ENCODE data around the gene ABI3BP. TPM values are rescaled to one million over a fixed set of nuclear protein-coding genes. Genes with fewer than 3 reads are reported as not detected.
A peak's percentile ranks its signal among the peaks of the same experiment; 100 is the strongest.

ABI3BP gene
- total RNA-seq, 4 donors from 2014 or later: 7.9 to 32.6 (median 17.6) TPM

DNA sequence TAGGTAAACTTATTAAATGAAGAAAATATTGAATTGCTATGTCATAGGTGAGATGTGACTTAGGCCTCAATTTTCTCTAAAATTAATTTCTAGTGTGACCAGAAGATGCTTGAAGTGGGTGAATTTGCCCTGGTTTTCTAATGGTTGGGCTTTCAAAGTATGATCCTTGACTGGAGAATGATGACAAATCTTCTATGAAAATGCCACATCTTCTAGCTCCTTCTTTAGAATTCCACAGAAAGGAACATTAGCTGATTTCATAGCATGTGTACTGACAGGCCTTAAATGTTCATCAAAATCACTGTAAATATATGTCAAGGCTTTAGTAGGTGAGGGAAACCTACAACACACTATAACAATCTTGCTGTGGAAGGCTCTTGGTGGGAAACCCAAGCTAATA lies 8.9 kb downstream of the ABI3BP start:
- intact Hi-C loops (cut with DNase I; ENCODE audit: low total_unique reads) (no loop called here), in situ Hi-C loops (cut with MboI; ENCODE audit: low pct_ligation_motif_present in 1 of 4, low pct_unique_long_range_greater_than_20kb in 1 of 4, low sequenced_read_pairs in 3 of 4) (no loop called here)
- H3K27ac ChIP-seq: peak overlapping the region in 3 of 4 donors; percentile 9 to 51 (median 14)
- no peaks in the 10 kb centered on the region for H3K36me3 ChIP-seq
- no peak for DNase-seq
- H3K4me3 ChIP-seq: no peak overlapping the region
- H3K4me1 ChIP-seq: peaks cover 0 to 9% (median 0%) of the 10 kb centered on the region in 4 donors
- H3K9me3 ChIP-seq: no peaks in the 10 kb centered on the region
- H3K27me3 ChIP-seq: no peaks in the 10 kb centered on the region
- TF ChIP-seq EP300 (IDR thresholded peaks at IDR 0.05; ENCODE audit: low read depth): no peak
- no peak for TF ChIP-seq POLR2A (IDR thresholded peaks at IDR 0.05)
- TF ChIP-seq POLR2AphosphoS5 (IDR thresholded peaks at IDR 0.05): no peak
- TF ChIP-seq, protein P1, sequence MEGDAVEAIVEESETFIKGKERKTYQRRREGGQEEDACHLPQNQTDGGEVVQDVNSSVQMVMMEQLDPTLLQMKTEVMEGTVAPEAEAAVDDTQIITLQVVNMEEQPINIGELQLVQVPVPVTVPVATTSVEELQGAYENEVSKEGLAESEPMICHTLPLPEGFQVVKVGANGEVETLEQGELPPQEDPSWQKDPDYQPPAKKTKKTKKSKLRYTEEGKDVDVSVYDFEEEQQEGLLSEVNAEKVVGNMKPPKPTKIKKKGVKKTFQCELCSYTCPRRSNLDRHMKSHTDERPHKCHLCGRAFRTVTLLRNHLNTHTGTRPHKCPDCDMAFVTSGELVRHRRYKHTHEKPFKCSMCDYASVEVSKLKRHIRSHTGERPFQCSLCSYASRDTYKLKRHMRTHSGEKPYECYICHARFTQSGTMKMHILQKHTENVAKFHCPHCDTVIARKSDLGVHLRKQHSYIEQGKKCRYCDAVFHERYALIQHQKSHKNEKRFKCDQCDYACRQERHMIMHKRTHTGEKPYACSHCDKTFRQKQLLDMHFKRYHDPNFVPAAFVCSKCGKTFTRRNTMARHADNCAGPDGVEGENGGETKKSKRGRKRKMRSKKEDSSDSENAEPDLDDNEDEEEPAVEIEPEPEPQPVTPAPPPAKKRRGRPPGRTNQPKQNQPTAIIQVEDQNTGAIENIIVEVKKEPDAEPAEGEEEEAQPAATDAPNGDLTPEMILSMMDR (IDR thresholded peaks at IDR 0.05): no peak

DNA sequence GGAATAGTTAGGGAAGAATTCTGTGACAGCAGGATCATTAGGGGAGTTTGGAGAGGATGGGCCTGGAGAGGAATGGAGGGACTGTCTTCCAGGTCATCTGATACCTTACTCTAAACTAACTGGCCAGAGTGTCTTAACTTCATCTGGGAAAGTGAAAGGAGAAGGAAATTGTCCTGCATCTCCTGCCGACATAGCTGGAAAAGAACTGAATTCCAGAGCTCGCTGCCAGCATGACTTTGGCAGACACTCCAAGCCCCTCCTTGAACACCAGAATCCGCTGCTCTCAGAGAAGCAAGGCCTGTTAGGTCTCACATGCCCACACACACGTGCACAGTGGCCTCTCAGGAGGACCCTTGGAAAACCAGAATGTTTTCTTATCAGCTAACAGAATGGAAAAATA lies 10.5 kb downstream of the ABI3BP start:
- peak; percentile 17 for DNase-seq
- WGBS, 2 donors (ENCODE audit: low coverage in 1 of 2): 56% methylated on average over 4 of the region's 4 CpGs; no CpG with 5 or more reads in 1 of the 2 donors
- TF ChIP-seq POLR2A (IDR thresholded peaks at IDR 0.05) (no peak), POLR2AphosphoS5 (IDR thresholded peaks at IDR 0.05) (peak in 1 of 3 donors; percentile 33)
- peak overlapping the region; percentile 51 to 76 (median 68) for H3K27ac ChIP-seq
- intact Hi-C loops (cut with DNase I; ENCODE audit: low total_unique reads) (no loop called here), in situ Hi-C loops (cut with MboI; ENCODE audit: low pct_ligation_motif_present in 1 of 4, low pct_unique_long_range_greater_than_20kb in 1 of 4, low sequenced_read_pairs in 3 of 4) (no loop called here)
- H3K27me3 ChIP-seq: no peaks in the 10 kb centered on the region
- H3K4me1 ChIP-seq: peaks cover 0 to 9% (median 0%) of the 10 kb centered on the region in 4 donors
- H3K4me3 ChIP-seq: no peak overlapping the region
- no peaks in the 10 kb centered on the region for H3K9me3 ChIP-seq
- no peaks in the 10 kb centered on the region for H3K36me3 ChIP-seq

DNA sequence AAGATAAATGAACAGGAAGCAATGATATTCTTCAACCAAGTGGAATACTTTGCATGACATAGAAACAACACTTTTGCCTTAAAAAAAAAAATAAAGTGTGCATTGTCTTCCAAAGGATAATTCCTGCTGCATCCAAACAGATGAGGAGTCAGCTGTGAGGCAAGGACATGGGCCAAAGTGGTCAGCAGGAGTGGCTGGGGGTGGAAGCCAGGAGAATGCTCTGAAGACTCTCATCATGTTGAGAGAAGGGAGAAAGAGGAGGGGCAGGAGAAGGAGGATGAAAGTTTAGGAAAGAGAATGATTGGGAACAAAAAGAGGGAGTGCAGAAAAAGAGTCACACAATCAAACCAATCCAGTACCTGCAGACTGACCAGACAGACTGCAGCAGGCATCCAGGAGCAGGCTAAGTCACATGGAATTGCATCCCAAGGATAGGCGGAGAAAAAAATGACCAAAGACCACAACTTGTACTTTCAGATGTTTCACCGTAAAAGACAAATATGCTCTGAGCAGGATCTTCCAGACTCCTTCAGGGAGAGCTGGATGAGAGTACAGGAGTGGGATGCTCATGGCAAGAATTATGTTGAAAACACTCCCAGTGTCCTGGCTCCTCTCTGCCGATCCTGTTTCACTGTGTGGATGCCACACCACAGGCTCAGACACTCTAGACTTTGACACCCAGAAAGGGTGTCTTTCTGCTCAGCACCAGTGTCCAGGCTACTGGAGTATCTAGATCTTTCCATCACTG lies 11.9 kb downstream of the ABI3BP start:
- DNase-seq: no peak
- no peaks in the 10 kb centered on the region for H3K36me3 ChIP-seq
- peaks cover 0 to 9% (median 0%) of the 10 kb centered on the region in 4 donors for H3K4me1 ChIP-seq
- no peaks in the 10 kb centered on the region for H3K27me3 ChIP-seq
- H3K27ac ChIP-seq: peak overlapping the region; percentile 16 to 76 (median 62)
- TF ChIP-seq POLR2A (IDR thresholded peaks at IDR 0.05) (no peak), POLR2AphosphoS5 (IDR thresholded peaks at IDR 0.05) (no peak), EP300 (IDR thresholded peaks at IDR 0.05; ENCODE audit: low read depth) (no peak)
- TF ChIP-seq, protein P1 (IDR thresholded peaks at IDR 0.05): no peak
- intact Hi-C loops (cut with DNase I; ENCODE audit: low total_unique reads) (no loop called here), in situ Hi-C loops (cut with MboI; ENCODE audit: low pct_ligation_motif_present in 1 of 4, low pct_unique_long_range_greater_than_20kb in 1 of 4, low sequenced_read_pairs in 3 of 4) (no loop called here)
- WGBS, 2 donors (ENCODE audit: low coverage in 1 of 2): 78% methylated on average over 3 of the region's 3 CpGs; no CpG with 5 or more reads in 1 of the 2 donors
- H3K9me3 ChIP-seq: no peaks in the 10 kb centered on the region
- H3K4me3 ChIP-seq: no peak overlapping the region

DNA sequence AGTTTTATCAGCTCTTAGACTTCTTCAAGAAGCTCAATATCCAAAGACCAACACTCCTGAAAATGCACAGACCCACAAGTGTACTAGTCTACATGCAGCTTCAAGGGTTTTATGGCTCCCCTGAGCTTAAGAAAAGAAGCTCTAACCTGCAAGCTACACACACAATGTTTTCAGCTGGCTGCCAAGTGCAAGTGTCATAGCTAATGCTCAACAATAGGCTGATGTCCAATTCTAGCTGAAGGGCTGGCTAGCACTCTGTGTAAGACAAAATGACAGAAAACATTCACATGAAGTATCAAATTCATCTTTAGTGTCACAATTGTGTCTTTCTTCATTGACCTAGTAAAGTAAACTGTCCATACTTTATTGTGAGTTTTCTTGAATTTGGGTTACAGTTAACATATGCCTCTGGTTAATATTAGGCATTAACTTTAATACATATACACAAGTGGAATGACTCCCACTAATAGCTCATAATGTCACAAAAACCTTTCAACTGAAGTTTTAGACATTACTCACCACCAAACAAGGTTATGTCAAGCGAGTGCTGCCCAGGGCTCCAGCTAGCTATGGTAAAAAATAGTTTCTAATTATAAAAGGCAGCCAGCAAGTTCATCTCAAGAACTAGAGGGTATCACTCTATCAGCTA lies 15.1 kb downstream of the ABI3BP start:
- in situ Hi-C loops (cut with MboI; ENCODE audit: low pct_ligation_motif_present in 1 of 4, low pct_unique_long_range_greater_than_20kb in 1 of 4, low sequenced_read_pairs in 3 of 4) (no loop called here), intact Hi-C loops (cut with DNase I; ENCODE audit: low total_unique reads) (no loop called here)
- WGBS, 2 donors (ENCODE audit: low coverage in 1 of 2): 67 to 70% methylated on average over 1 of the region's 1 CpG
- TF ChIP-seq POLR2A (IDR thresholded peaks at IDR 0.05): no peak
- TF ChIP-seq EP300 (IDR thresholded peaks at IDR 0.05; ENCODE audit: low read depth): no peak
- TF ChIP-seq POLR2AphosphoS5 (IDR thresholded peaks at IDR 0.05): peak in 1 of 3 donors; percentile 43
- Histone ChIP-seq H3K27me3 (no peaks in the 10 kb centered on the region), H3K4me3 (no peak overlapping the region), H3K36me3 (no peaks in the 10 kb centered on the region), H3K27ac (peak overlapping the region in 3 of 4 donors; percentile 4 to 41 (median 38)), H3K4me1 (peaks cover 0 to 6% (median 0%) of the 10 kb centered on the region in 4 donors), H3K9me3 (no peaks in the 10 kb centered on the region)
- DNase-seq: no peak

DNA sequence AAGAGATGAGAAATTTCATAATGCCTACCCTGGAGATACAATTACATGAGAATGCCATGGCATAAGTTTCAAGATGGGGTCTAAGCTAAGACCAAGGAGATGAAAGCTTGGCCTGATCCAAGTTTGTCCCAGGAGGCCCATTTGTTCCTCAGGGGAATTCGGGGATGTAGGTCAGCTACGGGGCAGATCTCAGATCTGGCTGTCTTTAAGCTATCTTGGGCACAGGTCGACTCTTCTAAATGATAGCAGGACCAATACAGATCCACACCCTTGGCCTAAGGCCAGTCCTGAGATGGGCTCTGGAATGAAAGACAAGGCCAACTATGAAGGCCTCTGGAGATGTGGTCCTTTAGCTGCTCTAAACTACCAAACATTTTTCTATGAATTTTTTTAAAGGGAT lies 16.6 kb downstream of the ABI3BP start:
- in situ Hi-C loops (cut with MboI; ENCODE audit: low pct_ligation_motif_present in 1 of 4, low pct_unique_long_range_greater_than_20kb in 1 of 4, low sequenced_read_pairs in 3 of 4) (no loop called here), intact Hi-C loops (cut with DNase I; ENCODE audit: low total_unique reads) (no loop called here)
- WGBS, 2 donors (ENCODE audit: low coverage in 1 of 2): 65 to 90% methylated on average over 2 to 3 of the region's 3 CpGs
- H3K36me3 ChIP-seq: no peaks in the 10 kb centered on the region
- no peak for DNase-seq
- TF ChIP-seq EP300 (IDR thresholded peaks at IDR 0.05; ENCODE audit: low read depth): no peak
- no peak for TF ChIP-seq POLR2A (IDR thresholded peaks at IDR 0.05)
- TF ChIP-seq, protein P1 (IDR thresholded peaks at IDR 0.05): no peak
- no peak for TF ChIP-seq POLR2AphosphoS5 (IDR thresholded peaks at IDR 0.05)
- no peaks in the 10 kb centered on the region for H3K27me3 ChIP-seq
- peaks cover 0 to 6% (median 2%) of the 10 kb centered on the region in 4 donors for H3K4me1 ChIP-seq
- no peak overlapping the region for H3K27ac ChIP-seq
- no peaks in the 10 kb centered on the region for H3K9me3 ChIP-seq
- H3K4me3 ChIP-seq: no peak overlapping the region

Measured in transverse colon (tissue), 4 donors.